Measurements from ENCODE around the gene TXNDC5.
"Not testable (repeated sequence)": the region's sequence is repeated elsewhere in the genome, so short reads cannot be mapped to it uniquely, and the experiment has no call there.

The TXNDC5 gene

DNA sequence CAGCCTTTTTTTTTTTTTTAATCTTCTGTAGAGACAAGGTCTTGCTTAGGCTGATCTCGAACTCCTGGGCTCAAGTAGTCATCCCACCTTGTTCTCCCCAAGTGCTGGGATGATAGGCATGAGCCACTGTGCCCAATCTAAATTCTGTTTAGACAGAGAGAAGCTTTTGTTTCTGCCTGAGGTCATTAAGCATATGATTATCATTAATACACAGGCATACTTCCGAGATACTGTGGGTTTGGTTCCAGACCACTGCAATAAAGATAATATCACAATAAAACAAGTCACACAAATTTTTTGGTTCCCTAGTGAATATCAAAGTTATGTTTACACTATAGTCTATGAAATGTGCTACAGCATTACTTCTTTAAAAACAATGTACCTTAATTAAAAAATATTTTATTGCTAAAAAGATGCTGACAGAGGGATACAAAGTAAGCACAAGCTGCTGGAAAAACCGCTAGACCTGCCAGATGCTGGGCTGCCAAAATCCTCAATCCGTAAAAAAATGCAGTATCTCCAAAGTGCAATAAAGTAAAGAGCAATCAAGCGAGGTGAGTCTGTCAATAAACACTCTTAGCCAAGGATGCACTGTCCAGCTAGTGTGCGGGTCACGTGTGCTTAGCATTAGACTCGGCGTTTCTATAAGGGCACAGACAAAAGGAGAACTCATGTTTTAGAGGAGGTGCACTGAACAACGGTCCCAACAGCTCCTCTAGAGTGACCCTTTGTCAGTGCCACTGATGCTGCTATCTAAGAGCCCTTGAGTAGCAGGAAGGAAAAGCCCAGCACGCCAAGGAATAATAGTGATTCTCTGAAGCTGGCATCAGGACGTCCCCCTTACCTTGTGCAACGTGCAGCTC, 16.1 kb downstream of the TXNDC5 start:
- no peak for DNase-seq

DNA sequence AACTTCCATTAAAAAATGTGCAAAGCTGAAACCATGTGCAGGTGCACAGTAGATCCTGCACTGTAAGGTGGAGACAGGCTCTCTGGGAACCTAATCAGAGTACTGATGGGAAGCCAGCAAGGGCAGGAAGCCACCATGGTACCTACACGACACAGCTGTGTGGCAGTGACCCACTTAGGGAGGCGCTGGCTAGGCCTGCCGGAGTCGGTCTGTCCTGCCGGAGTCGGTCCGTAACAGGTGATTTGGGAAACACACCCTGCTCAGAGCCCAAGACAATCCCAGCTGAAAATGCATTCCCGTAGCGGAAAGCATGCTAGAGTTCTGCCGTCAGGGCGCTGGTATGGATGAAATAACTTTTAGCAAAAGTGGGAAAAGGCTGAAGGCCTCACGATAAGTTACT, 17.2 kb downstream of the TXNDC5 start:
- no peak for DNase-seq

DNA sequence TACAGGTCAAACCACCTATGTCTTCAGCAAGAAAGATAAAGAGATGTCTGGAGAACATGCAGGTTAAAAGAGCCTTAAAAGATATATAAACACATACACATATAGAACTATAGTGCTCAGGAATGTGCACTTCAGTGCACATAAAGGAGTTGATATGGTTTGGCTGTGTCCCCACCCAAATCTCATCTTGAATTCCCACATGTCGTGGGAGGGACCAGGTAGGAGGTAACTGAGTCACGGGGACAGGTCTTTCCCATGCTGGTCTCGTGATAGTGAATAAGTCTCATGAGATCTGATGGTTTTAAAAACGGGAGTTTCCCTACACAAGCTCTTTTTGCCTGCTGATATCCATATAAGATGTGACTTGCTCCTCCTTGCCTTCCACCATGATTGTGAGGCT, 18.2 kb downstream of the TXNDC5 start:
- not testable (repeated sequence) for DNase-seq

DNA sequence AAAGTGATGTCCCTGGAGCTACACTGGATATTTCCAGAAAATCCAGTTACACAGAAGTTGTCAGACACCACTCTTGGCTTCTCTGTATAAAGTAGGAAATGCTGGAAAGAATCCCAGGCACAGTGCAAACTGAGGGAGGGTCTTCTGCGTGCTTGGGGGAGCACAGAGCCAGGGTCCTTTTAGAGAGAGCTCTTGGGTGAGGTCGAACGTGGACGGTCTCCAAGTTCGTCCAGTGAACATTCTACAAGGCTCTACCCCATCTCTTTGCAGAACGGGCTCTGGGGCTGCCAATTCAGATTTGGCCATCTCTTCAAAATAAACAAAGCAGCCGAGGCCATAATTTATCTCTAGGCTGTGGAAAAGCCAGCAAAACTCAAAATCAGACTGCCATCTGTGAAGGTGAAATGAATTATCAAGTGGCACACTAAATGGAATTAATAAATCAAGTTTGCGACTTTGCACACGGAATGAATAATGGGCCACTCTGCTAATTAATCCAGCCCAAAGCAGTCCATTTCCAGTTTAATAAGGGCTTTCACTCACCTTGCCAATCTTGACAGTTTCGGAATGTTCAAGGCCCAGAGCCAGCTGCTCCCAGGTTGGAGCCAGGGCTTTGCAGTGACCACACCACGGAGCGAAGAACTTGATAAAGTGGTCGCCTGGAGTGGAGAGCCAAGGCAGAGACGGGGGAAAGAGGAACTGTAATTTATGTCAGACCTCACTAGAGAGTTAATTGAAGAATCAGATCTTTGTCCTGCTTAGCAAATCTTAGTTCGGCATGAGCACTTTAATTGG, 19.3 kb downstream of the TXNDC5 start:
- DNase-seq, result no peak

DNA sequence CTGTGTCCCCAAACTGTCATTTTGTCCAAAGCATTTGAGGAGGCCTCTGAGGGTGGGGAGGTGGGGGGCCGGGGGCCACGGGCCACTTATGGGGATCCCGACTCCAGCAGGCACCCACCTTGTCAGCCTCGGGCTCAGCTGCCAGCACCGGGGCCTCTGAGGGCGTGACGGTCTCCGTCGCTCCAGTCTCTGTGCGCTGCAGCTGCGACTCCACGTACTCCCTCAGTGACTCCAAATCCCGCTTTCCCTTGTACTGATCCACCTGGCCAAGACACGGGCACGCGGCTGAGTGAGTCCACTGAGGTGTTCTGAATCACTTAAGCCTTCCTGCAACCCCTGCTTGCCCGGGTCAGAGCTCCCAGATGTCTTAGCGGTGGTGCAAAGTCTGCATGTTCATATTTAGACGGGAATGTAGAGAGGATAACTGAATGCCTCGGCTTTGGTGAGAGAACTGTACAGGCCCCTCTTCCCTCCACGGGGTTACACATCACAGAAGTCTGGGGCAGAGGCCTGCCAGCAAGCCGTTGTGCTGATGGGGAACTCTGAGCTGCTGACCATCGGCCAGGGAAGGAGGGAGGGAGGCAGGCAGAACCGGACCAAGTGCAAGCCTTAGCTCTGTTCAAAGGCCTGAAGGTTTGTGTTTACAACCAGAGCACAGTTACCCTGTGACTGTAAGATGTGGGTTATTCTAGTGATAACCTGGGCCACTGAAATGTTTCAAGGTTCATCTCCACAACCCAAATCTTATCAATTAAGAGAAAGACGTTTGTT, 21.8 kb downstream of the TXNDC5 start:
- DNase-seq, result no peak

DNA sequence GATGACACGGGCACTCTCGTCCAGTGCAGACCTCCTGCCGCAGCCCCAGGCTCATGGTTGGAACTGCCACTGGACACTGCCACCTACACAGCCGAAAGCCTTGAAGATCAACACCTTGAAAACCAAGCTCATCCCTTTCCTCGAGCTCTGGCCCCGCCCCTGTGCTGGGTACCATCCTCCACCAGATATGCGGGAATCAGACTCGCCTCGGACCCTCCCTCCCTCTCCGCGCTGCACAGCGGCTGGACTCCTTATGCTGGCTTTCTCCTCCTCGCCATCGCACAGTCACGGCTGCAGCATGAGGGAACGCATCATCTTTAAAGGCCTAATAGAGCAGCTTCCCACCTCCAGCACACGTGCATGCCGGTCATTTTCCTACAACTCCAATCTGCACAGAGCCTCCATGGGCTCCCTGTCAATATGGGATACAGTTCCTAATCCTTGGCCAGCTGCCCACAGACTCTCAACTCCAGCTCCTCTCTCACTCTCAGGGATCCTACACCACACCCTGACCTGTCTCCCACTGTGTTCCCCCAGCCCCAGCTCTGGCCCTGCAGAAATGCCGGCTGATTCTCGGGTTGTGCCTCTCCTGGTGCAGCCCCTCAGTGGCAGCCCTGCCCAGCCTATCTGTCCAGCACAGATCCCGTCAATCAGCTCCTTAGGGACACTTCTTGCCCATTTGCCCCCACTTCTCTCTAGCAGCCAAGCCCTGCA, 23.2 kb downstream of the TXNDC5 start:
- DNase-seq, result no peak

DNA sequence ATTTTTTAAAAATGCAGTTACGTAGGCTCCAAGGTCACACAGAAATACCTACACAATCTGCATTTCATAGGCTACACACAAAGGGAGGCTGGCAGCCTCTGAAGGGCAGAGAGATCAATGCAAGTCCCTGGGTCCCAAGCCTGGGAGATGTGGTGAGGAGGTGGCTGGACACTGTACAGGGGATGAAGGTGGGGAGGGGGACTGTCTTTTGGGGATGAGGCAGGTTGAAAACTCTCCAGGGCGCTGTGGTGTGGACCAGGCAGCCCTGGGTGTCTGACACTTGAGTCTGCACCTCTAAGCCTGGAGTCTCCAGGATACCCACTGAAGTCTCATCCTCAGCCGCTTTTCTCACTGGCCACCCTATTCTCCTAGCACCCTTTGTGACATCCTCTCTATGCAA, 24.5 kb downstream of the TXNDC5 start:
- no peak for DNase-seq

DNA sequence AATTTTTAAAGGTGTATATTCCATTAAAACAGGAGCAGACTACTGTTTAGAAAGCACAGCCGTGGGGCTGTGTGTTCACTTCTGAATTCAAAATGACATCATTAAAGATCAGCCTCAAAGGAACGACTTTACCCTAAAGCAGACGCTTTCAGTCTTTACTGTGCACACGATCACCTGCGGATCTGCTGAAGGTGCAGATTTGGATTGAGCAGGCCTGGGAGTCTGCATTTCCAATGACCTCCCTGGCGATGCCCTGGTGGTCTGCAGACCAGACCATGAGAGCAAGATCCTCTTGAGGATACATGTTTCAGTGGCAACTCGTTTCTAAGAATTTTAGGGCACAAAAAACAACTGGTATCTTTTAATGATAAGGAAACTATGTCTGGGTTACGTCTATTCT, 27.2 kb downstream of the TXNDC5 start:
- DNase-seq, result no peak

DNA sequence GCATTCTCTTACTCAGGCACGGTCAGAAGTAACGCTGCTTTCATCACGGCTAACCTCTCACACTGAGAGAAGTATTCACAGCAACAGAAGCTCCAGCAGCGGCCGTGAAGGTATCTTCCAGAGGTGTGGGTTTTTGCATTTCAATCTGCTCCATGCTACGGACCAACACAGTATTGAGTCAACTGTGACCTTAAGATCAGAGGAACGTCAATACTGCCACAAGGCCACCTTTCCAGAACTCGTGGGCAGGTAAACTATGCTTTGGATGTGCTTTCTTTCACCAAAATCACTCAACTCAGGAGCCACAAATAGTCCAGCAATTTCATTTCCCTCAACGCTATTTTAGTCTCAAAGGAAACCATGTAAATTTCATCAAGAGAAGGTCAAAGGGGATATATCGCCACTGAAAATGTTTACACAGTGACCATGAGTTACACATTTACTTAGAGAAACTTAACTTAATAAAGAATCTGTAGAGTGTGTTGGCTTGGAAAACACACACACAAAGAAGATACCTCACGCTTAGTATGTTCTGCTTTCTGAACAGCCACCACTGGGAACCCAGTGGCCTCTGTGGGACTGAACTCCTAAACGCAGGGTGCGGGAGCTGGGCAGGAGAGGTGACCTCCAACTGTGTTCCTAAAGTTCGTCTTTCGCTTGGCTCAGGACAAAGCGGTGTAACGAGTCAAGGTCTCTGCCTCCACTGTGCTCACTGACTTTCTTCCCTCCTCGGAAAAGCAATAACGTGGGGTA, 27.9 kb downstream of the TXNDC5 start:
- no peak for DNase-seq

DNA sequence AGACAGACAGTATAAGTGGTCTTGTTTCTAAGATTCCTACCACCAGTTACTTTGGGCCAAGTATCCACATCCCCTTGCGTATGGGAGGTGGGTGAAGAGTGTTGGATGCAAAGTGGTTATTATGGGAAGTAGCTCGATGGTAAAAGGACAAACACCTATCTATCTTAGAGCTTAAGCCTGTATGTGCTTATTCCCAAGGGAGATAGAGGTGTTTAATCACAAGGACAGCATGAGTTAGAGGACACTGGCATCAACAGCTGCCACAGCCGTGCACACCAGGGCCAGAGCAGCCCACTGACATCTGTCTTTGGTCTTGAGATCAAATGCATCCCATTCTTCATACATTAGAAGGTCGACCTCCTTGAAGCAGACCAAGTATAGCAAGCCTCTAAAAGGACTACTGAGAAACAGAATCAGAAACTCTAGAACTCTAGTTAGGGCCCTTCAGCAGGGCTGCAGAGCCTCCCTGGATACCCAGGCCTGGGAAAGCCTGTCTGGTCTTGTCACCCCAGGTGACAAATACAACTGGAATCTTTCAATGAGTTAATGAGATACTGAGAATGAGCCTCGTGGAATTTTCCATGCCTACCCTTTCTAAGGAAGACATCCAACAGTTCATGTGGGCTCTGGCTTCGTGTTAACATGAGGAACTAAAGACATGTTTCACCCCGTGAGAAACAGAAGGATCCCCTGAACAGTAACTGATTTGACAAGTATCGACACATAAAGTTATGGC, 28.7 kb downstream of the TXNDC5 start:
- no peak for DNase-seq

DNA sequence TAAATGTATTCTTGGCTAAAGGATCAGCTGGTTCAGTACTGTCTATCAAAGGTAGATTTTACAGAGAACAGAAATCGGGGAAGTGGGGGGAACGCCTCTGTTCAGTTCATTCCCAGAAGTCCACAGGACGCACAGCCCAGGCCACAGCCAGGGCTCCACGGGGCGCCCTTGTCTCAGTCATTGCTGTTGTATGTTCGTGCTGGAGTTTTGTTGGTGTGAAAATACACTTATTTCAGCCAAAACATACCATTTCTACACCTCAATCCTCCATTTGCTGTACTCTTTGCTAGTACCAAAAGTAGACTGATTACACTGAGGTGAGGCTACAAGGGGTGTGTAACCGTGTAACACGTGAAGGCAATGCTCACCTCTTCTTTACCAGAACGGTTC, 29.9 kb downstream of the TXNDC5 start:
- no peak for DNase-seq

DNA sequence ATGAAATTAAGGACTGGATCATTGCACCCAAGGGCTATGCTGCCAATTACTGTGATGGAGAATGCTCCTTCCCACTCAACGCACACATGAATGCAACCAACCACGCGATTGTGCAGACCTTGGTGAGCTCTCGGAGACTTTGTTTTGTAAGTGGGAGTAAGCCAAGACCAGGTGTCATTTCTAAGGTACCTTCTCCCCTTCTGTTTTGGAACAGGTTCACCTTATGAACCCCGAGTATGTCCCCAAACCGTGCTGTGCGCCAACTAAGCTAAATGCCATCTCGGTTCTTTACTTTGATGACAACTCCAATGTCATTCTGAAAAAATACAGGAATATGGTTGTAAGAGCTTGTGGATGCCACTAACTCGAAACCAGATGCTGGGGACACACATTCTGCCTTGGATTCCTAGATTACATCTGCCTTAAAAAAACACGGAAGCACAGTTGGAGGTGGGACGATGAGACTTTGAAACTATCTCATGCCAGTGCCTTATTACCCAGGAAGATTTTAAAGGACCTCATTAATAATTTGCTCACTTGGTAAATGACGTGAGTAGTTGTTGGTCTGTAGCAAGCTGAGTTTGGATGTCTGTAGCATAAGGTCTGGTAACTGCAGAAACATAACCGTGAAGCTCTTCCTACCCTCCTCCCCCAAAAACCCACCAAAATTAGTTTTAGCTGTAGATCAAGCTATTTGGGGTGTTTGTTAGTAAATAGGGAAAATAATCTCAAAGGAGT, 30.4 kb downstream of the TXNDC5 start:
- no peak for DNase-seq

DNA sequence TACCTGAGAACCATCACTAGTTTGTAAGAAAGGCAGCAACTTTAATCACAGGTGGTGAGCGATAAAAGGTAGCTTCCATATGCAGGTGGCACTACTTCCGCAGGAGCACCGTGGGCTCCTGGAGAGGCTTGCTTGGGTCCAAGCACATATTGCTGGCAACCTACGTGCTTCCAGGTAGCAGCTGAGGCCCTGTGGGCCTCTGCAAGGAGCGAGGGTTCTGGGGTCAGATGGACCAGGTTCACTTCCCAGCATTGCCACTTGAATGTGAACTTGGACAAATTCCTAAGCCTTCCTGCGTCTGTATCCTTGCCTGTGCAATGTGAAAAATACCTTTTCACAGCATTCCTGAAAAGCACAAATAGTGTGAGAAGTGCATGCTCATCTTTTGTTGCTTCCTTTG, 31.0 kb downstream of the TXNDC5 start:
- DNase-seq, result no peak

DNA sequence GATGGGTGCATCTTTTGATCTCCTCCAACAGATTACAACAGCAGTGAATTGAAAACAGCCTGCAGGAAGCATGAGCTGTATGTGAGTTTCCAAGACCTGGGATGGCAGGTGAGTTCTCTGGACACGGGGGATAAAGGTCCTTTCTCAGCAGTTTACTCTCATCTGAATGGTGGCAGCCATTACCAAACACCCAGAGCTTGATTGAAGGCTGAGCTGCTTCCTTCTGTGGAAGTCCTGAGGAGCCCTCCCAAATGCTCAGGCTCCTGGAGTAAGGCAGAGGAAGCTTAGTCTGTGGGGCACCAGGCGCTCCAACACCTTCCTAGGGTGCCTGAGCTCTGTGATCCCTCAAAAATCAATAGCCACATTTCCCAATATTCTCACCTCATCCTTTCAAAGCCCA, 31.5 kb downstream of the TXNDC5 start:
- no peak for DNase-seq

DNA sequence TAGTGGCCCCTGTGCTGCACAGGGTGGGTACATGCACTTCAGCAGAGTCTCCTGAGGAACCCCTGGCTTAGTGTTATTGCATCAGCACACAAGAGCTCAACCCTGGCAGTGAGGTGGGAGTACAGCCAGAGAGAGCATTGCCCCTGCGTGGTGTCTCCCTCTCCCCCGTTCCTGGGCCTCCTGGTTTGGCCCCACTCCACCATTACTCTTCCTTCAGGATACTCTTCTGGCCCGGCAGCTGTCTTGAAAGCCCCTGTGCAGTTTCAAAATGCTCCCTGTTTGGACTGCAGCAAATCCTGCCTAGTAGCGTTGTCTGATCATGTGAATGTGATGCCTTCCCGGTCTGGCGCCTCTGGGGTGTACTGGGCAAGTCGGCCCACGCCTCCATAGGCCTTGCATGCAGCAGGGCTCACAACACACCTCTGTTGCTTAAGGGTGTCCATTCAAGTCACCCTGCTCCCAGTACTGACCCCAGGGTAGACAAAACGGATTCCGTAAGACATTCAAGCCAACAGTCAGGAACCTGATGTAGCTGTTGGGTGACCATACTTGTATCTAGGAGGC, 32.1 kb downstream of the TXNDC5 start:
- DNase-seq, result no peak

DNA sequence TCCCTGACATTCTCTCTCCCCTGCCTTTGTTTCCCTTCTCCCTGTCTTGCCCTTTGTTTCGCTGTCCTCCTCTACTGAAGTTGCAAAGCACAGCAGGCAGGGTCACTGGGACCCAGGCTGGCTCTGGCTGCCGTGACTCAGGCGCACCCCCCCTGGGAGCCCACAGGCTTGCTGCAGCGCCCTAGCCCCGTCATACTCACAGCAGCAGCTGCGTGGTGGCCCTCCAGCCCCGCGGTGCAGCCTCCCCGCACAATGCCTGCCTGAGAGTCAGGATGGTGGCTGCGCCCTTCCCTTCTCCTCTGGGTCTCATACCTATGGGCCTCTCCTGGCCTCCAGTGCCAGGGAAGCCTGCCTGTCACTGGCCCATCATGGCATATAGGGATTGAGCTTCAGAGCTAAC, 41.7 kb downstream of the TXNDC5 start:
- no peak for DNase-seq

DNA sequence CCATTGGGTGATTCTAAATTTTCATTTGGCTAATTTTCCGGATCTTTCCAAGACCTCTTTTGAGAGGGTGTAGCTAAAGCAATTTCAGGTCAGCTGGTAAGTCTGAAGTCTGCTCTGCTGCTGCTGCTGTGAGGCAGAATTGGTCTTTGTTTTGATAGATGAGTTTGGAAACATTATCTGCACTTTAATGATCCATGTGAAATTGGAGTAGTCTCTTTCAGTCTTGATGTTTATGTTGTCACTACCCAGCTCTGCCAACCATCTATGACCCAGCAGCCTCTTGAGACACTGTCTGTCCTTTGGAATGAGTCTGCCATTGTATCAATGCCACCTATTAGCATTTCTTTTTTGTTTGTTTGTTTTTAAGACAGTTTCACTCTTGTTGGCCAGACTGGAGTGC, 44.1 kb downstream of the TXNDC5 start:
- DNase-seq, result no peak

DNA sequence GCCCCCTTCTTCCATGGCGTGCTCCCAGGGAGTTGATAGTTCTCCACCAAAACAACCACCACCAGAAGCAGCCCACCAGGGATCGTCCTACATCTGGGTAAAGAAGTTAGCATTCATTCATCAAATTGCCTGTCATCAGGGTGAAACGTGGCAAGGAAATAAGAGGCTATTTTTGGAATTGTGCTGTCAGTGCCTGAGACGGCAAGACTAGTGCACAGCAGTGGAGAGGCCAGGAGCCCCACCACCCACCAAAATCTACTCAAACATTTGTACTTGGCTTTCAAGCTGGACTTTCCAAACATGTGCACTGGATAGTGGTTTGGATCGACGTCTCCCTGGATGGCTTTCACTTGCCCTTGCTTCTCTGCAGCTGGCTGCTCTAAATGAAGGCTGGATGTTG, 44.8 kb downstream of the TXNDC5 start:
- no peak for DNase-seq

DNA sequence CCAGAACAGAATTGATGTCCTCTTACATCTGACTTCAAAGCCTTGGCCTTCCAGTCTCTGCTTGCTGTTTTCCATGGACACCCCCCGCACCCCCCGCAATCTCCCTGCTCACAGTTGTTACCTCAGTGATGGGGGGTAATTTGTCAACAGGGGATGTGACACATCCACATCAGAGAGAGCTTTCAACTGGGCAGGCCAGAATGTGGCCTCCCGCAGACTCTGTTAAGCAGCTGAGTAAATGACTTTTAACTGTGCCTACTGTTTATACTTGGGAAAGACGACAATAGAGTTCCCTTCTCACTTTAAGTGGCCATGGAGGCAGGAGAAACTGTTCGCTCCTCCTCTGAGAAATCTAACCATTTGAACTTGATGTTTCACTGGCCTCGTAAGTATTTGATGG, 51.0 kb downstream of the TXNDC5 start:
- no peak for DNase-seq

DNA sequence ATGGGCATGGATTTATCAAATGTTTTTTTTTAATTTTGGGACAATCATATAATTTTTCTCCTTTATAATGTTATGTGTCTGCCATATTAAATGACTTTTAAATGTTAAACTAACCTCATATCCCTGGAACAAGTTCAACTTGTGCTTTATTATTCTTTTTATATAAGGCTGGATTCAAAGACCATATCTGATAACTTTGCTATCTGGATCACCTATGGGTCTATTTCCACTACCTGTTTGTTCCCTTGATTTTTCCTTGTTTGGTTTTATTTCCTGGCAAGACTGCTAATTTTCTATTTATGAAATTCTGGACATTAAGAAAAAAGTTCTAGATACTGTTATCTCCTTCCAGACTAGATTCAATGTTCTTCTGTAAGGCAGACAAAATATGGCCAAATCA, 58.8 kb downstream of the TXNDC5 start:
- DNase-seq, result no peak
